ENCODE results near the gene CLRN1.

Gene CLRN1

GRCh38 chr3:150975992-150976368 lies 3.5 kb upstream of the CLRN1 start:
- DNase-seq (ENCODE audit: low spot score), result no peak

GRCh38 chr3:150975086-150975991 lies 2.8 kb upstream of the CLRN1 start:
- no peak for DNase-seq (ENCODE audit: low spot score)

- no peak for DNase-seq (ENCODE audit: low spot score)
Measured at GRCh38 chr3:150970665-150971324, 1.7 kb downstream of the CLRN1 start.

- DNase-seq (ENCODE audit: low spot score), result no peak
Measured at GRCh38 chr3:150968341-150969035, 4.0 kb downstream of the CLRN1 start.

- no peak for DNase-seq (ENCODE audit: low spot score)
Measured at GRCh38 chr3:150965436-150965835, 7.1 kb downstream of the CLRN1 start.

- DNase-seq (ENCODE audit: low spot score), result no peak
Measured at GRCh38 chr3:150961949-150962348, 10.6 kb downstream of the CLRN1 start.

GRCh38 chr3:150960708-150961684 lies 11.5 kb downstream of the CLRN1 start:
- no peak for DNase-seq (ENCODE audit: low spot score)

GRCh38 chr3:150958683-150959082 lies 13.8 kb downstream of the CLRN1 start:
- no peak for DNase-seq (ENCODE audit: low spot score)

- no peak for DNase-seq (ENCODE audit: low spot score)
Measured at GRCh38 chr3:150956376-150956775, 16.2 kb downstream of the CLRN1 start.

GRCh38 chr3:150951923-150952322 lies 20.6 kb downstream of the CLRN1 start:
- no peak for DNase-seq (ENCODE audit: low spot score)

- no peak for DNase-seq (ENCODE audit: low spot score)
Measured at GRCh38 chr3:150945226-150946032, 27.1 kb downstream of the CLRN1 start.

GRCh38 chr3:150942221-150942620 lies 30.3 kb downstream of the CLRN1 start:
- DNase-seq (ENCODE audit: low spot score), result no peak

GRCh38 chr3:150936693-150937092 lies 35.8 kb downstream of the CLRN1 start:
- no peak for DNase-seq (ENCODE audit: low spot score)

GRCh38 chr3:150933473-150933995 lies 39.0 kb downstream of the CLRN1 start:
- DNase-seq (ENCODE audit: low spot score), result no peak

GRCh38 chr3:150931745-150932144 lies 40.8 kb downstream of the CLRN1 start:
- no peak for DNase-seq (ENCODE audit: low spot score)

- DNase-seq (ENCODE audit: low spot score), result no peak
Measured at GRCh38 chr3:150930839-150931238, 41.7 kb downstream of the CLRN1 start.

- no peak for DNase-seq (ENCODE audit: low spot score)
Measured at GRCh38 chr3:150928234-150928633, 44.3 kb downstream of the CLRN1 start.

GRCh38 chr3:150926328-150926727 lies 46.2 kb downstream of the CLRN1 start:
- no peak for DNase-seq (ENCODE audit: low spot score)

- no peak for DNase-seq (ENCODE audit: low spot score)
Measured at GRCh38 chr3:150925751-150926201, 46.8 kb downstream of the CLRN1 start.

GRCh38 chr3:150922611-150923010 lies 49.9 kb downstream of the CLRN1 start:
- DNase-seq (ENCODE audit: low spot score), result no peak
